B cell (primary cell): ENCODE results near the gene AMACR. TPM values are rescaled to one million over a fixed set of nuclear protein-coding genes. Genes with fewer than 3 reads are reported as not detected.

Source experiments
- ATAC-seq: fragments of 200-7000 bp; cut with Tn5 transposase; one replicate; pipeline ENCODE4 v1.10.0; 2021; ENCODE audit warnings: low read depth, mild to moderate bottlenecking, moderate number of reproducible peaks, moderate library complexity
- CTCF ChIA-PET: fragments of 350-600 bp; sonication (Branson Sonifier 250); formaldehyde crosslinking; loops from one replicate; lab custom pipeline; 2021; ENCODE audit warnings: antibody characterized with exemption, inconsistent platforms; lab: Charles Lee
- POLR2A ChIA-PET: fragments of 350-600 bp; sonication (Branson Sonifier 250); formaldehyde crosslinking; loops from one replicate; lab custom pipeline; 2021; ENCODE audit warnings: antibody characterized with exemption; lab: Charles Lee
- DNase-seq: peaks from one replicate; pipeline ENCODE4 v3.0.0; 2013
- H2AFZ ChIP-seq: 2 replicates; pipeline ENCODE4 v1.6.1; 2012; ENCODE audit warnings: mild to moderate bottlenecking, low read depth, low read length; ENCODE audit not compliant: insufficient read depth, poor library complexity, severe bottlenecking
- H3K27ac ChIP-seq, 2 donors: 1 replicate in 1 of 2; 2 replicates in 1 of 2; pipeline ENCODE4 v1.5.1; 2012 to 2013; ENCODE audit warnings: low read length in 2 of 2, mild to moderate bottlenecking in 2 of 2, moderate library complexity in 1 of 2
- H3K27me3 ChIP-seq, 4 experiments: fragments of 200-600 bp in 1 of 4; sonication (generic) in 1 of 4; replicated peaks in 1 of 4; 1 replicate in 2 of 4; 2 replicates in 2 of 4; pipeline versions ENCODE4 v1.6.1 to v1.7.0; 2013 to 2016; ENCODE audit warnings: low read length in 3 of 4, mild to moderate bottlenecking in 2 of 4, mixed read lengths in 1 of 4, moderate library complexity in 1 of 4; ENCODE audit not compliant: insufficient read depth in 4 of 4, control insufficient read depth in 3 of 4; ENCODE audit errors: control extremely low read depth in 1 of 4
- H3K36me3 ChIP-seq, 2 experiments: replicated peaks in 1 of 2; 1 replicate in 1 of 2; 2 replicates in 1 of 2; pipeline versions ENCODE4 v1.6.1 to v1.7.1; 2013; ENCODE audit warnings: low read length in 1 of 2; ENCODE audit not compliant: insufficient read depth in 2 of 2, control insufficient read depth in 1 of 2; ENCODE audit errors: control extremely low read depth in 1 of 2, extremely low read depth in 1 of 2
- H3K4me1 ChIP-seq, 2 donors: fragments of 200-600 bp in 1 of 2; sonication (generic) in 1 of 2; 1 replicate in 1 of 2; 2 replicates in 1 of 2; pipeline versions ENCODE4 v1.5.1 to v1.6.1; 2013 to 2017; ENCODE audit warnings: low read length in 2 of 2; ENCODE audit not compliant: control insufficient read depth in 2 of 2, insufficient read depth in 2 of 2
- H3K4me2 ChIP-seq: replicated peaks from 2 replicates; pipeline ENCODE3; 2012; ENCODE audit warnings: mild to moderate bottlenecking, low read depth, low read length; ENCODE audit not compliant: poor library complexity, severe bottlenecking
- H3K4me3 ChIP-seq, 5 experiments: fragments of 200-600 bp in 1 of 5; sonication (generic) in 1 of 5; 1 replicate in 3 of 5; 2 replicates in 2 of 5; pipeline versions ENCODE4 v1.5.1 to v1.7.0; 2011 to 2016; ENCODE audit warnings: low read length in 4 of 5, mild to moderate bottlenecking in 4 of 5, low read depth in 2 of 5, control low read depth in 1 of 5, moderate library complexity in 1 of 5; ENCODE audit not compliant: insufficient read depth in 1 of 5; ENCODE audit errors: control extremely low read depth in 1 of 5, extremely low read depth in 1 of 5
- H3K79me2 ChIP-seq: fragments of 200-600 bp; sonication (generic); one replicate; pipeline ENCODE4 v1.6.0; 2016; ENCODE audit warnings: low read length; ENCODE audit not compliant: control insufficient read depth, insufficient read depth
- H3K9ac ChIP-seq: fragments of 200-600 bp; sonication (generic); 2 replicates; pipeline ENCODE4 v1.6.1; 2017; ENCODE audit warnings: mild to moderate bottlenecking, low read length, moderate library complexity
- H3K9me3 ChIP-seq, 3 donors: one replicate each; pipeline versions ENCODE4 v1.6.1 to v1.7.1; 2013; ENCODE audit warnings: low read length in 2 of 3; ENCODE audit not compliant: control insufficient read depth in 2 of 3, insufficient read depth in 1 of 3; ENCODE audit errors: control extremely low read depth in 1 of 3
- H4K20me1 ChIP-seq: 2 replicates; pipeline ENCODE4 v1.6.0; 2012; ENCODE audit warnings: mild to moderate bottlenecking, low read length; ENCODE audit not compliant: insufficient read depth, control insufficient read depth, poor library complexity, severe bottlenecking
- H3K27ac Mint-ChIP-seq: one replicate; pipeline ENCODE4 v1.8.0; 2021; ENCODE audit warnings: mixed read lengths
- H3K27me3 Mint-ChIP-seq: one replicate; pipeline ENCODE4 v1.8.0; 2021; ENCODE audit warnings: mixed read lengths
- H3K4me1 Mint-ChIP-seq: one replicate; pipeline ENCODE4 v1.8.0; 2021; ENCODE audit warnings: mixed read lengths
- H3K4me3 Mint-ChIP-seq: one replicate; pipeline ENCODE4 v1.8.0; 2021; ENCODE audit warnings: mixed read lengths
- H3K9me3 Mint-ChIP-seq: one replicate; pipeline ENCODE4 v1.8.0; 2022; ENCODE audit warnings: mixed read lengths; ENCODE audit not compliant: insufficient read depth
- CTCF ChIP-seq: fragments of 200-600 bp; IDR thresholded peaks from one replicate; pipeline ENCODE4 v1.8.0; 2022; ENCODE audit warnings: antibody characterized with exemption, mild to moderate bottlenecking
- EZH2 ChIP-seq: IDR thresholded peaks from 2 replicates; pipeline ENCODE4 v1.6.1; 2012; ENCODE audit warnings: borderline replicate concordance, low read depth, mild to moderate bottlenecking, moderate library complexity, low read length; ENCODE audit not compliant: insufficient read depth, poor library complexity, severe bottlenecking
- WGBS: methylation state at CpG from one replicate; pipeline ENCODE4 v1.1.5; 2013; ENCODE audit warnings: missing lambda C conversion rate; ENCODE audit not compliant: insufficient coverage; 5-methylcytosine and 5-hydroxymethylcytosine counted together
- intact Hi-C: fragments of 100-400 bp; cut with micrococcal nuclease; formaldehyde crosslinking; loops from one replicate; pipeline ENCODE4 v1.10.0; 2022
- polyA plus RNA-seq: library from polyadenylated mRNA; depleted of rRNA; stranded (reverse); fragments of >200 nt; gene quantifications from 2 replicates; pipeline ENCODE4 v1.2.3, GENCODE V29; 2012
- total RNA-seq, 2 donors: library from RNA; stranded (reverse); fragments of 120-200 nt in 1 of 2; gene quantifications; 1 replicate in 1 of 2; 2 replicates in 1 of 2; pipeline versions ENCODE4 v1.2.3 to v1.2.4, GENCODE V29; 2013 to 2022

AMACR gene
- total and polyA plus RNA-seq, 2 donors (not counting 1 experiment from before 2014, with no cell fraction given) = 2.6 to 5.8 TPM

GRCh38 chr5:34038838-34039237, 31.0 kb upstream of the AMACR start:
- no peak for TF ChIP-seq EZH2
- TF ChIP-seq CTCF = no peak
- Mint-ChIP-seq H3K4me3 (no peak overlapping the region), H3K4me1 (peaks cover 18% of the 10 kb centered on the region), H3K9me3 (no peaks in the 10 kb centered on the region), H3K27ac (no peak overlapping the region), H3K27me3 (no peaks in the 10 kb centered on the region)
- DNase-seq = no peak
- peaks cover 0 to 13% of the 10 kb centered on the region in 2 experiments for H3K36me3 ChIP-seq
- H3K27ac ChIP-seq = no peak overlapping the region
- H3K79me2 ChIP-seq = no peaks in the 10 kb centered on the region
- H3K27me3 ChIP-seq = no peaks in the 10 kb centered on the region
- no peaks in the 10 kb centered on the region for H3K9me3 ChIP-seq
- H3K4me2 ChIP-seq = no peak overlapping the region
- CTCF ChIA-PET = no interaction called here
- intact Hi-C loops = no loop called here
- H3K4me1 ChIP-seq = peaks cover 12 to 14% of the 10 kb centered on the region in 2 donors
- no peak for ATAC-seq
- no peak overlapping the region for H3K4me3 ChIP-seq
- H2AFZ ChIP-seq = no peak overlapping the region
- POLR2A ChIA-PET = no interaction called here
- no peaks in the 10 kb centered on the region for H4K20me1 ChIP-seq
- 100% methylated on average over 3 of the region's 4 CpGs for WGBS
- H3K9ac ChIP-seq = no peak overlapping the region

GRCh38 chr5:34038390-34038789, 30.5 kb upstream of the AMACR start:
- ChIA-PET CTCF (no interaction called here), POLR2A (no interaction called here)
- Histone ChIP-seq H3K4me3 (no peak overlapping the region), H3K9ac (no peak overlapping the region), H3K36me3 (peaks cover 0 to 15% of the 10 kb centered on the region in 2 experiments), H3K4me1 (peaks cover 10 to 13% of the 10 kb centered on the region in 2 donors), H2AFZ (no peak overlapping the region), H3K9me3 (no peaks in the 10 kb centered on the region), H3K79me2 (no peaks in the 10 kb centered on the region), H3K27ac (no peak overlapping the region), H3K27me3 (no peaks in the 10 kb centered on the region), H3K4me2 (no peak overlapping the region), H4K20me1 (no peaks in the 10 kb centered on the region)
- Mint-ChIP-seq H3K9me3 (no peaks in the 10 kb centered on the region), H3K27me3 (no peaks in the 10 kb centered on the region), H3K4me3 (no peak overlapping the region), H3K4me1 (peaks cover 15% of the 10 kb centered on the region), H3K27ac (no peak overlapping the region)
- no peak for DNase-seq
- no peak for TF ChIP-seq CTCF
- TF ChIP-seq EZH2 = no peak
- 100% methylated on average over 1 of the region's 2 CpGs for WGBS
- no peak for ATAC-seq
- intact Hi-C loops = no loop called here
